Measurements from ENCODE around the gene OR10A3. TPM values are rescaled to one million over a fixed set of nuclear protein-coding genes. Genes with fewer than 3 reads are reported as not detected.

Gene OR10A3
- total and polyA plus RNA-seq, 2 of the 8 experiments (the other 6 are each of a cell fraction or from before 2014, with no cell fraction given): not detected

GRCh38 chr11:7907121-7907520, 34.4 kb downstream of the OR10A3 start (continued):
- TF ChIP-seq, protein P1, sequence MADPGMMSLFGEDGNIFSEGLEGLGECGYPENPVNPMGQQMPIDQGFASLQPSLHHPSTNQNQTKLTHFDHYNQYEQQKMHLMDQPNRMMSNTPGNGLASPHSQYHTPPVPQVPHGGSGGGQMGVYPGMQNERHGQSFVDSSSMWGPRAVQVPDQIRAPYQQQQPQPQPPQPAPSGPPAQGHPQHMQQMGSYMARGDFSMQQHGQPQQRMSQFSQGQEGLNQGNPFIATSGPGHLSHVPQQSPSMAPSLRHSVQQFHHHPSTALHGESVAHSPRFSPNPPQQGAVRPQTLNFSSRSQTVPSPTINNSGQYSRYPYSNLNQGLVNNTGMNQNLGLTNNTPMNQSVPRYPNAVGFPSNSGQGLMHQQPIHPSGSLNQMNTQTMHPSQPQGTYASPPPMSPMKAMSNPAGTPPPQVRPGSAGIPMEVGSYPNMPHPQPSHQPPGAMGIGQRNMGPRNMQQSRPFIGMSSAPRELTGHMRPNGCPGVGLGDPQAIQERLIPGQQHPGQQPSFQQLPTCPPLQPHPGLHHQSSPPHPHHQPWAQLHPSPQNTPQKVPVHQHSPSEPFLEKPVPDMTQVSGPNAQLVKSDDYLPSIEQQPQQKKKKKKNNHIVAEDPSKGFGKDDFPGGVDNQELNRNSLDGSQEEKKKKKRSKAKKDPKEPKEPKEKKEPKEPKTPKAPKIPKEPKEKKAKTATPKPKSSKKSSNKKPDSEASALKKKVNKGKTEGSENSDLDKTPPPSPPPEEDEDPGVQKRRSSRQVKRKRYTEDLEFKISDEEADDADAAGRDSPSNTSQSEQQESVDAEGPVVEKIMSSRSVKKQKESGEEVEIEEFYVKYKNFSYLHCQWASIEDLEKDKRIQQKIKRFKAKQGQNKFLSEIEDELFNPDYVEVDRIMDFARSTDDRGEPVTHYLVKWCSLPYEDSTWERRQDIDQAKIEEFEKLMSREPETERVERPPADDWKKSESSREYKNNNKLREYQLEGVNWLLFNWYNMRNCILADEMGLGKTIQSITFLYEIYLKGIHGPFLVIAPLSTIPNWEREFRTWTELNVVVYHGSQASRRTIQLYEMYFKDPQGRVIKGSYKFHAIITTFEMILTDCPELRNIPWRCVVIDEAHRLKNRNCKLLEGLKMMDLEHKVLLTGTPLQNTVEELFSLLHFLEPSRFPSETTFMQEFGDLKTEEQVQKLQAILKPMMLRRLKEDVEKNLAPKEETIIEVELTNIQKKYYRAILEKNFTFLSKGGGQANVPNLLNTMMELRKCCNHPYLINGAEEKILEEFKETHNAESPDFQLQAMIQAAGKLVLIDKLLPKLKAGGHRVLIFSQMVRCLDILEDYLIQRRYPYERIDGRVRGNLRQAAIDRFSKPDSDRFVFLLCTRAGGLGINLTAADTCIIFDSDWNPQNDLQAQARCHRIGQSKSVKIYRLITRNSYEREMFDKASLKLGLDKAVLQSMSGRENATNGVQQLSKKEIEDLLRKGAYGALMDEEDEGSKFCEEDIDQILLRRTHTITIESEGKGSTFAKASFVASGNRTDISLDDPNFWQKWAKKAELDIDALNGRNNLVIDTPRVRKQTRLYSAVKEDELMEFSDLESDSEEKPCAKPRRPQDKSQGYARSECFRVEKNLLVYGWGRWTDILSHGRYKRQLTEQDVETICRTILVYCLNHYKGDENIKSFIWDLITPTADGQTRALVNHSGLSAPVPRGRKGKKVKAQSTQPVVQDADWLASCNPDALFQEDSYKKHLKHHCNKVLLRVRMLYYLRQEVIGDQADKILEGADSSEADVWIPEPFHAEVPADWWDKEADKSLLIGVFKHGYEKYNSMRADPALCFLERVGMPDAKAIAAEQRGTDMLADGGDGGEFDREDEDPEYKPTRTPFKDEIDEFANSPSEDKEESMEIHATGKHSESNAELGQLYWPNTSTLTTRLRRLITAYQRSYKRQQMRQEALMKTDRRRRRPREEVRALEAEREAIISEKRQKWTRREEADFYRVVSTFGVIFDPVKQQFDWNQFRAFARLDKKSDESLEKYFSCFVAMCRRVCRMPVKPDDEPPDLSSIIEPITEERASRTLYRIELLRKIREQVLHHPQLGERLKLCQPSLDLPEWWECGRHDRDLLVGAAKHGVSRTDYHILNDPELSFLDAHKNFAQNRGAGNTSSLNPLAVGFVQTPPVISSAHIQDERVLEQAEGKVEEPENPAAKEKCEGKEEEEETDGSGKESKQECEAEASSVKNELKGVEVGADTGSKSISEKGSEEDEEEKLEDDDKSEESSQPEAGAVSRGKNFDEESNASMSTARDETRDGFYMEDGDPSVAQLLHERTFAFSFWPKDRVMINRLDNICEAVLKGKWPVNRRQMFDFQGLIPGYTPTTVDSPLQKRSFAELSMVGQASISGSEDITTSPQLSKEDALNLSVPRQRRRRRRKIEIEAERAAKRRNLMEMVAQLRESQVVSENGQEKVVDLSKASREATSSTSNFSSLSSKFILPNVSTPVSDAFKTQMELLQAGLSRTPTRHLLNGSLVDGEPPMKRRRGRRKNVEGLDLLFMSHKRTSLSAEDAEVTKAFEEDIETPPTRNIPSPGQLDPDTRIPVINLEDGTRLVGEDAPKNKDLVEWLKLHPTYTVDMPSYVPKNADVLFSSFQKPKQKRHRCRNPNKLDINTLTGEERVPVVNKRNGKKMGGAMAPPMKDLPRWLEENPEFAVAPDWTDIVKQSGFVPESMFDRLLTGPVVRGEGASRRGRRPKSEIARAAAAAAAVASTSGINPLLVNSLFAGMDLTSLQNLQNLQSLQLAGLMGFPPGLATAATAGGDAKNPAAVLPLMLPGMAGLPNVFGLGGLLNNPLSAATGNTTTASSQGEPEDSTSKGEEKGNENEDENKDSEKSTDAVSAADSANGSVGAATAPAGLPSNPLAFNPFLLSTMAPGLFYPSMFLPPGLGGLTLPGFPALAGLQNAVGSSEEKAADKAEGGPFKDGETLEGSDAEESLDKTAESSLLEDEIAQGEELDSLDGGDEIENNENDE (IDR thresholded peaks at IDR 0.05; ENCODE audit: insufficient replicate concordance, low read length): no peak

Measured in H1 (cell line).